K562 (cell line): ENCODE data around the gene KIF1A. TPM values are rescaled to one million over a fixed set of nuclear protein-coding genes. Genes with fewer than 3 reads are reported as not detected.

Source experiments
- BHLHE40 ChIP-seq: IDR thresholded peaks from 2 replicates; pipeline ENCODE4 v1.6.1; 2011; ENCODE audit warnings: low read length, improper control_type of control experiment
- CBFA2T2 ChIP-seq: fragments of 450-650 bp; conservative IDR thresholded peaks from 2 replicates; pipeline ENCODE4 v1.6.1; 2017; ENCODE audit warnings: mild to moderate bottlenecking
- CUX1 ChIP-seq: fragments of 200-800 bp; sonication (Bioruptor generic); IDR thresholded peaks from 2 replicates; pipeline ENCODE4 v1.6.1; 2016; ENCODE audit warnings: missing genetic modification characterization, missing compliant biosample characterization
- GMEB1 ChIP-seq: fragments of 250-450 bp; sonication (Bioruptor Pico); IDR thresholded peaks from 2 replicates; pipeline ENCODE4 v1.4.0; 2020; ENCODE audit warnings: mild to moderate bottlenecking
- HBP1 ChIP-seq: fragments of 450-650 bp; formaldehyde crosslinking; IDR thresholded peaks from 2 replicates; pipeline ENCODE4 v1.4.0; 2022; ENCODE audit warnings: missing genetic modification characterization
- KAT7 ChIP-seq: sonication (generic); formaldehyde crosslinking; IDR thresholded peaks from 2 replicates; pipeline ENCODE4 v1.8.0; 2022; ENCODE audit warnings: missing genetic modification reagents, mild to moderate bottlenecking, borderline replicate concordance
- KLF1 ChIP-seq: fragments of 450-650 bp; IDR thresholded peaks from 2 replicates; pipeline ENCODE4 v1.6.1; 2016; ENCODE audit warnings: missing genetic modification characterization, missing compliant biosample characterization
- KLF13 ChIP-seq: fragments of 450-650 bp; IDR thresholded peaks from 2 replicates; pipeline ENCODE4 v1.6.1; 2016; ENCODE audit warnings: missing genetic modification characterization, low read depth, mild to moderate bottlenecking, missing compliant biosample characterization, moderate library complexity, borderline replicate concordance
- MEIS2 ChIP-seq: fragments of 450-650 bp; IDR thresholded peaks from 2 replicates; pipeline ENCODE4 v1.6.1; 2014; ENCODE audit warnings: mild to moderate bottlenecking; ENCODE audit not compliant: partially characterized antibody
- PHF21A ChIP-seq: fragments of 450-650 bp; IDR thresholded peaks from 2 replicates; pipeline ENCODE4 v1.6.1; 2017; ENCODE audit warnings: low read depth, borderline replicate concordance
- SMAD4 ChIP-seq: fragments of 250-450 bp; sonication (Bioruptor Pico); conservative IDR thresholded peaks from 2 replicates; pipeline ENCODE4 v1.8.0; 2021; ENCODE audit warnings: inconsistent platforms, mild to moderate bottlenecking, moderate library complexity
- ZNF445 ChIP-seq: fragments of 250-450 bp; sonication (Bioruptor Pico); IDR thresholded peaks from 2 replicates; pipeline ENCODE4 v1.4.0; 2020; ENCODE audit warnings: low read depth, mild to moderate bottlenecking, moderate library complexity
- polyA plus RNA-seq, 8 experiments: library from polyadenylated mRNA; depleted of rRNA in 4 of 8; stranded (reverse) in 5 of 8; unstranded in 3 of 8; fragments of >200 nt; fragmentation: Nextera tagmentation in 2 of 8; fragmentation: Illumina TruSeq in 1 of 8; extraction: Ambion mirVana in 2 of 8; extraction: Trizol in 1 of 8; gene quantifications; 2 replicates each; pipeline versions ENCODE4 v1.2.1 to v1.2.3, GENCODE V29; 2011 to 2014; ENCODE audit warnings: inconsistent platforms in 1 of 8, missing spikeins in 1 of 8
- total RNA-seq, 7 experiments: library from RNA; depleted of rRNA in 6 of 7; stranded (reverse); fragments of >200 nt in 6 of 7; fragmentation: Illumina TruSeq in 2 of 7; extraction: Trizol in 2 of 7; gene quantifications; 2 replicates each; pipeline versions ENCODE4 v1.2.1 to v1.2.3, GENCODE V29; 2011 to 2021; ENCODE audit warnings: low replicate concordance in 1 of 7
- TF ChIP-seq, protein P1 (sequence below): fragments of 250-450 bp; sonication (Bioruptor Pico); IDR thresholded peaks from 2 replicates; pipeline ENCODE4 v1.9.0; 2021; ENCODE audit warnings: mild to moderate bottlenecking
- TF ChIP-seq, protein P2 (sequence below): fragments of 450-650 bp; IDR thresholded peaks from 2 replicates; pipeline ENCODE4 v1.7.0; 2016; ENCODE audit warnings: borderline replicate concordance

KIF1A gene
- total and polyA plus RNA-seq, 9 of the 15 experiments (the other 6 are each of a cell fraction or from before 2014, with no cell fraction given): 0.07 to 1.4 (median 0.45) TPM; not detected in 2

- TF ChIP-seq CUX1: no peak
- no peak for TF ChIP-seq CBFA2T2
- TF ChIP-seq KLF1 (tag): no peak
- no peak for TF ChIP-seq KAT7 (CRISPR knock-in tag)
- TF ChIP-seq, protein P1, sequence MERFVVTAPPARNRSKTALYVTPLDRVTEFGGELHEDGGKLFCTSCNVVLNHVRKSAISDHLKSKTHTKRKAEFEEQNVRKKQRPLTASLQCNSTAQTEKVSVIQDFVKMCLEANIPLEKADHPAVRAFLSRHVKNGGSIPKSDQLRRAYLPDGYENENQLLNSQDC (CRISPR knock-in tag): no peak
- TF ChIP-seq BHLHE40: no peak
- no peak for TF ChIP-seq MEIS2
- no peak for TF ChIP-seq SMAD4 (CRISPR knock-in tag)
- no peak for TF ChIP-seq HBP1 (CRISPR knock-in tag)
- TF ChIP-seq PHF21A: no peak
- TF ChIP-seq KLF13: no peak
- TF ChIP-seq, protein P2, sequence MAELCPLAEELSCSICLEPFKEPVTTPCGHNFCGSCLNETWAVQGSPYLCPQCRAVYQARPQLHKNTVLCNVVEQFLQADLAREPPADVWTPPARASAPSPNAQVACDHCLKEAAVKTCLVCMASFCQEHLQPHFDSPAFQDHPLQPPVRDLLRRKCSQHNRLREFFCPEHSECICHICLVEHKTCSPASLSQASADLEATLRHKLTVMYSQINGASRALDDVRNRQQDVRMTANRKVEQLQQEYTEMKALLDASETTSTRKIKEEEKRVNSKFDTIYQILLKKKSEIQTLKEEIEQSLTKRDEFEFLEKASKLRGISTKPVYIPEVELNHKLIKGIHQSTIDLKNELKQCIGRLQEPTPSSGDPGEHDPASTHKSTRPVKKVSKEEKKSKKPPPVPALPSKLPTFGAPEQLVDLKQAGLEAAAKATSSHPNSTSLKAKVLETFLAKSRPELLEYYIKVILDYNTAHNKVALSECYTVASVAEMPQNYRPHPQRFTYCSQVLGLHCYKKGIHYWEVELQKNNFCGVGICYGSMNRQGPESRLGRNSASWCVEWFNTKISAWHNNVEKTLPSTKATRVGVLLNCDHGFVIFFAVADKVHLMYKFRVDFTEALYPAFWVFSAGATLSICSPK: no peak
- TF ChIP-seq GMEB1: no peak
- no peak for TF ChIP-seq ZNF445 (CRISPR knock-in tag)
Observed at GRCh38 chr2:240861547-240861946, 41.5 kb upstream of the KIF1A start (continued).
